Panc1 (cell line): ENCODE measurements around the gene KRTAP22-2.

Experiments
- POLR2AphosphoS5 ChIP-seq: IDR thresholded peaks from 2 replicates; pipeline ENCODE4 v1.6.1; 2012; ENCODE audit warnings: mild to moderate bottlenecking, low read depth, low read length, moderate library complexity
- REST ChIP-seq, 2 experiments: IDR thresholded peaks; 2 replicates each; pipeline ENCODE4 v1.6.1; 2011 to 2012; ENCODE audit warnings: low read depth in 2 of 2, control low read depth in 1 of 2, low read length in 1 of 2, mild to moderate bottlenecking in 1 of 2, moderate library complexity in 1 of 2; ENCODE audit not compliant: insufficient read depth in 1 of 2
- SIN3A ChIP-seq: IDR thresholded peaks from 2 replicates; pipeline ENCODE4 v1.6.1; 2012; ENCODE audit warnings: low read depth, mild to moderate bottlenecking, low read length, moderate library complexity, borderline replicate concordance; ENCODE audit not compliant: insufficient read depth
- TCF7L2 ChIP-seq: IDR thresholded peaks from 2 replicates; pipeline ENCODE4 v1.6.1; 2011; ENCODE audit warnings: mild to moderate bottlenecking, low read depth, low read length, inconsistent platforms
- TF ChIP-seq, protein P1 (sequence below): fragments of 450-650 bp; IDR thresholded peaks from 2 replicates; pipeline ENCODE4 v1.5.1; 2017; ENCODE audit warnings: mild to moderate bottlenecking

DNA sequence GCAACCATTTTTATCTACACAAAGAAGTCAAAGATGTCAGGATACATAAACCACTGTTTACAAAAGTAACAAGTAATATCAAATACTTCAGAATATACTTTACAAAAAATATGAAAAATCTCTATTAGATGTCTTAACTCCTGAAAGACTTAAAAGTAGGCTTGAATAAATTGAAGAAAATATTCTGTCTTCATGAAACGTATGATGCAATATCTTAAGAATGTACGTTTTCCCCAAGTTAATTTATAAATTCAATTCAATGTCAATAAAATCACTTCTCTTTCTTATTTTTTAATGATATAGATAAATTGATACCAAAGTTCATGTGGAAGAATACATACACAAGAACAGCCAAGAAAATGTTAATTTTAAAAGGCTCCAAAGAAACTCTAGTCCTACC, 35.1 kb downstream of the KRTAP22-2 start:
- TF ChIP-seq, protein P1, sequence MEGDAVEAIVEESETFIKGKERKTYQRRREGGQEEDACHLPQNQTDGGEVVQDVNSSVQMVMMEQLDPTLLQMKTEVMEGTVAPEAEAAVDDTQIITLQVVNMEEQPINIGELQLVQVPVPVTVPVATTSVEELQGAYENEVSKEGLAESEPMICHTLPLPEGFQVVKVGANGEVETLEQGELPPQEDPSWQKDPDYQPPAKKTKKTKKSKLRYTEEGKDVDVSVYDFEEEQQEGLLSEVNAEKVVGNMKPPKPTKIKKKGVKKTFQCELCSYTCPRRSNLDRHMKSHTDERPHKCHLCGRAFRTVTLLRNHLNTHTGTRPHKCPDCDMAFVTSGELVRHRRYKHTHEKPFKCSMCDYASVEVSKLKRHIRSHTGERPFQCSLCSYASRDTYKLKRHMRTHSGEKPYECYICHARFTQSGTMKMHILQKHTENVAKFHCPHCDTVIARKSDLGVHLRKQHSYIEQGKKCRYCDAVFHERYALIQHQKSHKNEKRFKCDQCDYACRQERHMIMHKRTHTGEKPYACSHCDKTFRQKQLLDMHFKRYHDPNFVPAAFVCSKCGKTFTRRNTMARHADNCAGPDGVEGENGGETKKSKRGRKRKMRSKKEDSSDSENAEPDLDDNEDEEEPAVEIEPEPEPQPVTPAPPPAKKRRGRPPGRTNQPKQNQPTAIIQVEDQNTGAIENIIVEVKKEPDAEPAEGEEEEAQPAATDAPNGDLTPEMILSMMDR: no peak
- TF ChIP-seq REST (IDR thresholded peaks at IDR 0.05; ENCODE audit: insufficient read depth in 1 of 2, low read depth in 2 of 2, low read length in 1 of 2) (no peak), POLR2AphosphoS5 (no peak), TCF7L2 (no peak), SIN3A (no peak)
